MM.1S (cell line): ENCODE measurements around the gene ESYT3.

Experiments
- DNase-seq: peaks from one replicate; pipeline ENCODE4 v3.0.0-alpha.2; 2015
- H2AFZ ChIP-seq: fragments of 300-600 bp; sonication (generic); 2 replicates; pipeline ENCODE4 v1.6.0; 2016; ENCODE audit warnings: antibody characterized with exemption, low read length
- H3F3A ChIP-seq: fragments of 300-600 bp; sonication (generic); 2 replicates; pipeline ENCODE4 v1.6.1; 2016; ENCODE audit warnings: mild to moderate bottlenecking, antibody characterized with exemption, low read length, moderate library complexity, mixed read lengths; ENCODE audit not compliant: insufficient read depth
- H3K27ac ChIP-seq: fragments of 300-600 bp; sonication (generic); 2 replicates; pipeline ENCODE4 v1.5.1; 2016; ENCODE audit warnings: mild to moderate bottlenecking, low read length
- H3K27me3 ChIP-seq: fragments of 300-600 bp; sonication (generic); replicated peaks from 2 replicates; pipeline ENCODE4 v1.6.0; 2016; ENCODE audit warnings: low read length; ENCODE audit not compliant: insufficient read depth
- H3K36me3 ChIP-seq: fragments of 300-600 bp; sonication (generic); replicated peaks from 2 replicates; pipeline ENCODE4 v1.6.1; 2016; ENCODE audit warnings: mild to moderate bottlenecking, low read length, mixed read lengths; ENCODE audit not compliant: insufficient read depth
- H3K4me1 ChIP-seq: fragments of 300-600 bp; sonication (generic); 2 replicates; pipeline ENCODE4 v1.6.1; 2016; ENCODE audit warnings: low read length, mixed read lengths
- H3K4me2 ChIP-seq: fragments of 300-600 bp; sonication (generic); 2 replicates; pipeline ENCODE4 v1.6.0; 2016; ENCODE audit warnings: low read depth, low read length
- H3K4me3 ChIP-seq: fragments of 300-600 bp; sonication (generic); 2 replicates; pipeline ENCODE4 v1.5.1; 2016; ENCODE audit warnings: low read length, mixed read lengths
- H3K79me2 ChIP-seq: fragments of 300-600 bp; sonication (generic); 2 replicates; pipeline ENCODE4 v1.6.1; 2016; ENCODE audit warnings: mixed run types, low read length, mixed read lengths
- H3K9ac ChIP-seq: fragments of 300-600 bp; sonication (generic); 2 replicates; pipeline ENCODE4 v1.6.1; 2016; ENCODE audit warnings: low read length, mixed read lengths
- H3K9me2 ChIP-seq: fragments of 300-600 bp; sonication (generic); replicated peaks from 2 replicates; pipeline ENCODE4 v1.6.1; 2016; ENCODE audit warnings: mild to moderate bottlenecking, low read length, mixed read lengths; ENCODE audit not compliant: insufficient read depth
- H3K9me3 ChIP-seq: fragments of 300-600 bp; sonication (generic); replicated peaks from 2 replicates; pipeline ENCODE4 v1.6.1; 2016; ENCODE audit warnings: mild to moderate bottlenecking, low read length, mixed read lengths; ENCODE audit not compliant: insufficient read depth
- H4K20me1 ChIP-seq: fragments of 300-600 bp; sonication (generic); 2 replicates; pipeline ENCODE4 v1.6.1; 2016; ENCODE audit warnings: mild to moderate bottlenecking, low read length, moderate library complexity, mixed read lengths; ENCODE audit not compliant: insufficient read depth
- CTCF ChIP-seq: fragments of 300-600 bp; sonication (generic); IDR thresholded peaks from 2 replicates; pipeline ENCODE4 v1.5.1; 2016; ENCODE audit warnings: antibody characterized with exemption, low read length, mixed read lengths
- EZH2 ChIP-seq: fragments of 300-600 bp; sonication (generic); optimal IDR thresholded peaks from 2 replicates; pipeline ENCODE3; 2017; ENCODE audit warnings: low read depth, mild to moderate bottlenecking, antibody characterized with exemption, low read length, mixed read lengths
- EZH2phosphoT487 ChIP-seq: fragments of 300-600 bp; sonication (generic); IDR thresholded peaks from 2 replicates; pipeline ENCODE4 v1.6.1; 2018; ENCODE audit warnings: antibody characterized with exemption, low read length

The ESYT3 gene

DNA sequence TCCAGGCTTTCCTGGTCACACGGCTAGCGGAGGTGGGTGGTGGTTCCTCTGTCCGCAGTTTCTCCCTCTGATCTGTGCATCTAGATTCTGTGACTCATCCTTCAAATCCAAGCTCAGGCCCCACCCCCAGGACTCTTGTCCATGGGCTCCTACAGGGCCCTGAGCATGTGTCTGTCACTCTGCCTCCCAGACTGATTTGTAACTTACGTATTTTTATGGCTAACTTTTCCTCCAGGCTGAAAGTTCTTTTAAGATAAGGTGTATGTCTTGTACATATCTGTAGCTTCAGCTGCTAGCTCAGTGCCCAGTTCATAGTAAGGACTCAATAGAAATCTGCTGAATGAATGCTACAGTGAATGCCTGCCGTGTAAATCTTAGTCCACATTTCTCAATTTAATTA is 8.0 kb downstream of the ESYT3 start:
- H3K27ac ChIP-seq: no peak overlapping the region
- H3K4me3 ChIP-seq: no peak overlapping the region
- H3K79me2 ChIP-seq: no peaks in the 10 kb centered on the region
- H3K36me3 ChIP-seq: no peaks in the 10 kb centered on the region
- no peaks in the 10 kb centered on the region for H3K9me2 ChIP-seq
- H3K9me3 ChIP-seq: no peaks in the 10 kb centered on the region
- H3K4me1 ChIP-seq: no peaks in the 10 kb centered on the region
- no peaks in the 10 kb centered on the region for H4K20me1 ChIP-seq
- H3F3A ChIP-seq: no peaks in the 10 kb centered on the region
- no peak for DNase-seq
- H2AFZ ChIP-seq: no peak overlapping the region
- no peak overlapping the region for H3K9ac ChIP-seq
- TF ChIP-seq CTCF (no peak), EZH2 (no peak), EZH2phosphoT487 (no peak)
- H3K4me2 ChIP-seq: no peak overlapping the region
- H3K27me3 ChIP-seq: no peaks in the 10 kb centered on the region

DNA sequence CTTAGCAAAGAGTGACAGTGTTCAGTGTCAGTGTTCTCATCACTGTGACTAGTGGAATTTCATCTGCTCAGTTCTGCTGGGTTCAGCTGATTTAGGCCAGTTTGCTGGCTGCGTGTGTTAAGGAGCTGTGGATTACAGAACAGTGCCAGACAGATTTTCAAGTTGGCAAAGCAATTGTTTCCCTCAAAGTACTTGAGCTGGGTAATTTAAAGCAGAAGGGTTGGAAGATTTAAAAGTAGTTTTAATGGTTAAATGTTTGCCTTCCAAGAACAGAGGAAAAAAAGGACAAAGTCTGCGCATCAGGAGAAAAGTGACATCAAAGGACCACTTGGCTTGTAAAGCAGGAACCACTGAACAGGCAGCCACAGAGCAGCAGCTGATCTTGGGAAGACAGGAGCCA is 8.7 kb downstream of the ESYT3 start:
- H3K9me3 ChIP-seq: no peaks in the 10 kb centered on the region
- no peaks in the 10 kb centered on the region for H3K79me2 ChIP-seq
- no peaks in the 10 kb centered on the region for H3K4me1 ChIP-seq
- H3K4me2 ChIP-seq: no peak overlapping the region
- no peaks in the 10 kb centered on the region for H3K27me3 ChIP-seq
- H3K27ac ChIP-seq: no peak overlapping the region
- no peak overlapping the region for H3K9ac ChIP-seq
- no peak for TF ChIP-seq CTCF
- no peak for TF ChIP-seq EZH2
- no peak for TF ChIP-seq EZH2phosphoT487
- no peaks in the 10 kb centered on the region for H3K9me2 ChIP-seq
- no peak overlapping the region for H2AFZ ChIP-seq
- H3F3A ChIP-seq: no peaks in the 10 kb centered on the region
- no peak overlapping the region for H3K4me3 ChIP-seq
- DNase-seq: no peak
- no peaks in the 10 kb centered on the region for H4K20me1 ChIP-seq
- no peaks in the 10 kb centered on the region for H3K36me3 ChIP-seq

DNA sequence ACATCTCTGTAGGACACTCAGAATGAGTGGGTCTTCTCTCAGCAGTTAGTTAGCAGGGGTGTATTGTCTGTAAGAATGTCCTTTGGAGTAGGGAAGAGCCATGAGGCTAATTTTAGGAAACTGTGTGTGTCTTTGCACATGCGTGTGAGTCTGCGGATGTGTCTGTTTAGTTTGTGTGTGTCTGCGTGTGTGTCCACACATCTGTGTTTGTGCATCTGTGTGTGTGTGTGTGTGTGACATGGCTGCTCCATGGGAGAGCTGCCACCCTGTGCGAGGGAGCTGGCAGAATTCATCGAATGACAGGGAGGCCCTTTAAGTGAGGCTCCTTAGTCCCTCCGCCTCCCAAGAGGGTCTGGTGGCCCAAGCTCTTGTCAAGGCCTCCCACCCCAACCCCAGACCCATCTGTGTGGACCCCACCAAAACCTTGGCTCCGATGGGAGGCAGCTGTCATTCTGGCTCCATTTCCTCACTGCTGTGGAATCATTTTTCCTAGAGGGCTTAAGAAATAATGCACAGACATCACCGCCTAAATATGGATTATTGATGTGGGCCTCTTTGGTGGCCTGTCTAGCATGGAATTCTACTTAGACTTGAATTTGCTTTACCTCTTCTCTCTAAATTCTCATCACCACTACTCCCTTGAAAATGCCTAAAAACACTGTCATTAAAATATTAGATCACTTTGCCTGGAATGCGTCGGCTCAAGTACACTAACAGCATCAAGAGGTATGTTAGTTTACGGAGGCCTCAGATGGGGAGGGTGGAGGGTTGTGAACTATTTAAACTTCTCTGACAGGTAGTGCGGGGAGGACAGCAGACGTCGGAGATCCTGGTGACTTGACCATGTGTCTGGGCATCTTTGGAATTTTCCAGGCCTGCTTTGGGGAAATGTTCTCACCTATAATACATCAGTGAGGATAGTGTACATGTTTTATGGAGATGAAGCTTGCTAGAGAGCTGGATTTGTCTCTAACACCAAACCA is 9.4 kb downstream of the ESYT3 start:
- Histone ChIP-seq H4K20me1 (no peaks in the 10 kb centered on the region), H3K4me3 (no peak overlapping the region), H3K9me3 (no peaks in the 10 kb centered on the region), H3K27me3 (no peaks in the 10 kb centered on the region), H3F3A (no peaks in the 10 kb centered on the region), H3K36me3 (no peaks in the 10 kb centered on the region), H3K9me2 (no peaks in the 10 kb centered on the region), H3K9ac (no peak overlapping the region), H2AFZ (no peak overlapping the region), H3K27ac (no peak overlapping the region), H3K79me2 (no peaks in the 10 kb centered on the region), H3K4me1 (no peaks in the 10 kb centered on the region), H3K4me2 (no peak overlapping the region)
- no peak for TF ChIP-seq CTCF
- no peak for TF ChIP-seq EZH2
- TF ChIP-seq EZH2phosphoT487: no peak
- DNase-seq: no peak
